ENCODE data around the gene HIVEP3. TPM values are rescaled to one million over a fixed set of nuclear protein-coding genes. Genes with fewer than 3 reads are reported as not detected.

HIVEP3 gene
- total RNA-seq, 1 experiment from 2014 or later: 6.0 TPM

GRCh38 chr1:41740630-41741239 is 178.0 kb downstream of the HIVEP3 start:
- in situ Hi-C loops (cut with HindIII; ENCODE audit: low pct_unique_long_range_greater_than_20kb, low sequenced_read_pairs): no loop called here
- no peak overlapping the region for H3K4me3 ChIP-seq (ENCODE audit: low read depth in 2 of 2, low read length in 2 of 2)
- H3K4me1 ChIP-seq (ENCODE audit: control insufficient read depth, insufficient read depth, low read length): no peaks in the 10 kb centered on the region
- BruUV-seq (replicated peaks): no TSS peak
- H3K27ac ChIP-seq (ENCODE audit: low read length): no peak overlapping the region
- no peaks in the 10 kb centered on the region for H3K9me3 ChIP-seq (ENCODE audit: control insufficient read depth, insufficient read depth, low read depth, low read length)
- no peaks in the 10 kb centered on the region for H3K36me3 ChIP-seq (ENCODE audit: control insufficient read depth, insufficient read depth, low read length)
- ChIA-PET CTCF (no interaction called here), POLR2A (no interaction called here)
- no peak for TF ChIP-seq POLR2AphosphoS5 (IDR thresholded peaks at IDR 0.05; ENCODE audit: low read depth, low read length)
- no peak for TF ChIP-seq TCF7L2 (IDR thresholded peaks at IDR 0.05; ENCODE audit: low read depth, low read length)
- TF ChIP-seq SIN3A (IDR thresholded peaks at IDR 0.05; ENCODE audit: borderline replicate concordance, insufficient read depth, low read depth, low read length): no peak
- no peak for TF ChIP-seq CTCF (IDR thresholded peaks at IDR 0.05)
- TF ChIP-seq, protein P1, sequence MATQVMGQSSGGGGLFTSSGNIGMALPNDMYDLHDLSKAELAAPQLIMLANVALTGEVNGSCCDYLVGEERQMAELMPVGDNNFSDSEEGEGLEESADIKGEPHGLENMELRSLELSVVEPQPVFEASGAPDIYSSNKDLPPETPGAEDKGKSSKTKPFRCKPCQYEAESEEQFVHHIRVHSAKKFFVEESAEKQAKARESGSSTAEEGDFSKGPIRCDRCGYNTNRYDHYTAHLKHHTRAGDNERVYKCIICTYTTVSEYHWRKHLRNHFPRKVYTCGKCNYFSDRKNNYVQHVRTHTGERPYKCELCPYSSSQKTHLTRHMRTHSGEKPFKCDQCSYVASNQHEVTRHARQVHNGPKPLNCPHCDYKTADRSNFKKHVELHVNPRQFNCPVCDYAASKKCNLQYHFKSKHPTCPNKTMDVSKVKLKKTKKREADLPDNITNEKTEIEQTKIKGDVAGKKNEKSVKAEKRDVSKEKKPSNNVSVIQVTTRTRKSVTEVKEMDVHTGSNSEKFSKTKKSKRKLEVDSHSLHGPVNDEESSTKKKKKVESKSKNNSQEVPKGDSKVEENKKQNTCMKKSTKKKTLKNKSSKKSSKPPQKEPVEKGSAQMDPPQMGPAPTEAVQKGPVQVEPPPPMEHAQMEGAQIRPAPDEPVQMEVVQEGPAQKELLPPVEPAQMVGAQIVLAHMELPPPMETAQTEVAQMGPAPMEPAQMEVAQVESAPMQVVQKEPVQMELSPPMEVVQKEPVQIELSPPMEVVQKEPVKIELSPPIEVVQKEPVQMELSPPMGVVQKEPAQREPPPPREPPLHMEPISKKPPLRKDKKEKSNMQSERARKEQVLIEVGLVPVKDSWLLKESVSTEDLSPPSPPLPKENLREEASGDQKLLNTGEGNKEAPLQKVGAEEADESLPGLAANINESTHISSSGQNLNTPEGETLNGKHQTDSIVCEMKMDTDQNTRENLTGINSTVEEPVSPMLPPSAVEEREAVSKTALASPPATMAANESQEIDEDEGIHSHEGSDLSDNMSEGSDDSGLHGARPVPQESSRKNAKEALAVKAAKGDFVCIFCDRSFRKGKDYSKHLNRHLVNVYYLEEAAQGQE (IDR thresholded peaks at IDR 0.05; ENCODE audit: insufficient read depth in 1 of 2, low read depth in 2 of 2, low read length in 1 of 2): no peak
- no peaks in the 10 kb centered on the region for H3K27me3 ChIP-seq (ENCODE audit: control insufficient read depth, insufficient read depth, low read length)
- DNase-seq (ENCODE audit: low read depth, low spot score): no peak
- intact Hi-C loops (cut with micrococcal nuclease; ENCODE audit: unreplicated experiment): no loop called here
- ATAC-seq: no peak

DNA sequence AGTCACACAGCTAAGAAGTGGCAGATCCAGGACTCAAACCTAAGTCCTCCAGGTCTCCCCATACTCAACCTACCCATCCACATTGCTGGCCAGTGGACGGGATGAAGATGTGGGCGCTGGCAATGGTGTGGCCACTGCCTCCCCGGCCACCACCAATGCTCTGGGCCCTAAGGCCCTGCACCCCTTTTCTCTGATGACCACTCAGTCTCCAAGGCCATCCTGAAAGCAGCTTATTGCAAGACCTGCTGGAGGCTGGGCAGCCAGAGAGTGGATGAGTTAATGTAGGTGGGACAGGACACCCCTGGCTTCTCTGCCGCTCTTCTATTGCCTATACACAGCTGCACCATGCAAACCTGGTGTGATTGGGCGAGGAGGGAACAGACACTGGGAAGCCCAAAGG is 178.7 kb downstream of the HIVEP3 start:
- ChIA-PET CTCF (no interaction called here), POLR2A (no interaction called here)
- Histone ChIP-seq H3K27me3 (ENCODE audit: control insufficient read depth, insufficient read depth, low read length) (no peaks in the 10 kb centered on the region), H3K36me3 (ENCODE audit: control insufficient read depth, insufficient read depth, low read length) (no peaks in the 10 kb centered on the region), H3K27ac (ENCODE audit: low read length) (no peak overlapping the region), H3K9me3 (ENCODE audit: control insufficient read depth, insufficient read depth, low read depth, low read length) (no peaks in the 10 kb centered on the region), H3K4me3 (ENCODE audit: low read depth in 2 of 2, low read length in 2 of 2) (no peak overlapping the region), H3K4me1 (ENCODE audit: control insufficient read depth, insufficient read depth, low read length) (no peaks in the 10 kb centered on the region)
- TF ChIP-seq SIN3A (IDR thresholded peaks at IDR 0.05; ENCODE audit: borderline replicate concordance, insufficient read depth, low read depth, low read length) (no peak), POLR2AphosphoS5 (IDR thresholded peaks at IDR 0.05; ENCODE audit: low read depth, low read length) (no peak)
- intact Hi-C loops (cut with micrococcal nuclease; ENCODE audit: unreplicated experiment): no loop called here
- no TSS peak for BruUV-seq (replicated peaks)
- in situ Hi-C loops (cut with HindIII; ENCODE audit: low pct_unique_long_range_greater_than_20kb, low sequenced_read_pairs): no loop called here
- no peak for DNase-seq (ENCODE audit: low read depth, low spot score)
- ATAC-seq: no peak

- no peak for TF ChIP-seq POLR2AphosphoS5 (IDR thresholded peaks at IDR 0.05; ENCODE audit: low read depth, low read length)
- H3K4me1 ChIP-seq (ENCODE audit: control insufficient read depth, insufficient read depth, low read length): no peaks in the 10 kb centered on the region
- intact Hi-C loops (cut with micrococcal nuclease; ENCODE audit: unreplicated experiment): no loop called here
- H3K36me3 ChIP-seq (ENCODE audit: control insufficient read depth, insufficient read depth, low read length): no peaks in the 10 kb centered on the region
- ChIA-PET POLR2A (no interaction called here), CTCF (no interaction called here)
- BruUV-seq (replicated peaks): no TSS peak
- no peak for DNase-seq (ENCODE audit: low read depth, low spot score)
- no peaks in the 10 kb centered on the region for H3K27me3 ChIP-seq (ENCODE audit: control insufficient read depth, insufficient read depth, low read length)
- no peaks in the 10 kb centered on the region for H3K9me3 ChIP-seq (ENCODE audit: control insufficient read depth, insufficient read depth, low read depth, low read length)
- ATAC-seq: no peak
- no peak overlapping the region for H3K4me3 ChIP-seq (ENCODE audit: low read depth in 2 of 2, low read length in 2 of 2)
- H3K27ac ChIP-seq (ENCODE audit: low read length): no peak overlapping the region
- in situ Hi-C loops (cut with HindIII; ENCODE audit: low pct_unique_long_range_greater_than_20kb, low sequenced_read_pairs): no loop called here
These were observed 179.4 kb downstream of the HIVEP3 start for GRCh38 chr1:41739061-41739955.

Measured in Panc1 (cell line).